ENCODE results near the gene PCDHGB1.
"Not testable (repeated sequence)": the region's sequence is repeated elsewhere in the genome, so short reads cannot be mapped to it uniquely, and the experiment has no call there.

PCDHGB1 gene

DNA sequence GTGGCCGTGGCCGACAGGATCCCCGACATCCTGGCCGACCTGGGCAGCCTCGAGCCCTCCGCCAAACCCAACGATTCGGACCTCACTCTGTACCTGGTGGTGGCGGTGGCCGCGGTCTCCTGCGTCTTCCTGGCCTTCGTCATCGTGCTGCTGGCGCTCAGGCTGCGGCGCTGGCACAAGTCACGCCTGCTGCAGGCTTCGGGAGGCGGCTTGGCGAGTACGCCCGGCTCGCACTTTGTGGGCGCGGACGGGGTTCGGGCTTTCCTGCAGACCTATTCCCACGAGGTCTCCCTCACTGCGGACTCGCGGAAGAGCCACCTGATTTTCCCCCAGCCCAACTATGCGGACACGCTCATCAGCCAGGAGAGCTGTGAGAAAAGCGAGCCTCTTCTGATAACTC, 3.9 kb upstream of the PCDHGB1 start:
- not testable (repeated sequence) for DNase-seq

GRCh38 chr5:141351591-141351990, 1.7 kb downstream of the PCDHGB1 start:
- DNase-seq, result no peak

DNA sequence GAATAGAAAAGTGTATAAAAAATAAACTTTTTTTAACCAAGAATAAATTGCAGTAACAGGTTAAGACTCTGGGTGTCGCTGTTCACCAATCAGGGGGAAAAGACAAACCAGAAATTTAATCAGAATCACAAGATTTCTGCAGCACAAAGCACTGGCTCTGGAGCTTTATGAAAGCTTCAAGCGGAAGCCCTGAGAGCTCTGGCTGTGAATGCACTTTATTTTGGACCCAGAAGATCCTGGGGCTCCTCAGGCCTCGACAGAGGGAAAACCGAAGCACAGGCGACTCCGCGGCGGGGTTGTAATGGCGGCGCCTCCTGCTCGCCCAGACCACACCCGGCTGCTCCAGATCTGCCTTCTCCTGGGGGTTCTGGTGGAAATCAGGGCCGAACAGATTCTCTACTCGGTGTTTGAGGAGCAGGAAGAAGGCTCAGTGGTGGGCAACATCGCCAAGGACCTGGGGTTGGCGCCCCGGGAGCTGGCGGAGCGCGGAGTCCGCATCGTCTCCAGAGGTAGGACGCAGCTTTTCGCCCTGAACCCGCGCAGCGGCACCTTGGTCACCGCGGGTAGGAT, 5.1 kb downstream of the PCDHGB1 start, which contains the start of gene PCDHGA4:
Gene PCDHGA4 (plus strand): TSS at position 122 of the 570 bp plus-strand sequence. CDS start 87 bp downstream, at position 209.
- peak; percentile 14 for DNase-seq

DNA sequence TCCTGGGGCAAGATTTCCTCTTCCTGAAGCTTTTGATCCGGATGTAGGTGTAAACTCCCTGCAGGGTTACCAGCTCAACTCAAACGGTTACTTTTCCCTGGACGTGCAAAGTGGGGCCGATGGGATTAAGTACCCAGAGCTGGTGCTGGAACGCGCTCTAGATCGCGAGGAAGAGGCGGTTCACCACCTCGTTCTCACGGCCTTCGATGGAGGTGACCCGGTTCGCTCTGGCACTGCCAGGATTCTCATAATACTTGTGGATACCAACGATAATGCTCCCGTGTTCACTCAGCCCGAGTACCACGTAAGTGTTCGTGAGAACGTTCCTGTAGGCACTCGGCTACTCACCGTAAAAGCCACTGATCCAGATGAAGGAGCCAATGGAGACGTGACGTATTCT, 5.7 kb downstream of the PCDHGB1 start:
- no peak for DNase-seq

DNA sequence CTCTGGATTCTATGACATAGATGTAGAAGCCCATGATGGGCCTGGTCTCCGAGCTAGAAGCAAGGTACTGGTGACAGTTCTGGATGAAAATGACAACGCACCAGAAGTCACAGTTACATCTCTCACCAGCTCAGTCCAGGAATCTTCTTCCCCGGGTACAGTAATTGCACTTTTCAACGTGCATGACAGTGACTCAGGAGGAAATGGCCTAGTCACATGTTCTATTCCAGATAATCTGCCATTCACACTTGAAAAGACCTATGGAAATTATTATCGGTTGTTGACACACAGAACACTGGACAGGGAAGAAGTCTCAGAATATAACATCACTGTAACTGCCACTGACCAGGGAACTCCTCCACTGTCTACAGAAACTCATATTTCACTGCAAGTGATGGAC, 6.2 kb downstream of the PCDHGB1 start:
- DNase-seq, result no peak

- no peak for DNase-seq
Measured at GRCh38 chr5:141356950-141357349, 7.1 kb downstream of the PCDHGB1 start.

GRCh38 chr5:141359790-141360426, 10.0 kb downstream of the PCDHGB1 start, which contains the start of gene PCDHGB2:
Gene PCDHGB2, plus strand, starts transcription at chr5:141359994. Its CDS starts 142 bp downstream, at chr5:141360136.
- DNase-seq, result peak; percentile 35

DNA sequence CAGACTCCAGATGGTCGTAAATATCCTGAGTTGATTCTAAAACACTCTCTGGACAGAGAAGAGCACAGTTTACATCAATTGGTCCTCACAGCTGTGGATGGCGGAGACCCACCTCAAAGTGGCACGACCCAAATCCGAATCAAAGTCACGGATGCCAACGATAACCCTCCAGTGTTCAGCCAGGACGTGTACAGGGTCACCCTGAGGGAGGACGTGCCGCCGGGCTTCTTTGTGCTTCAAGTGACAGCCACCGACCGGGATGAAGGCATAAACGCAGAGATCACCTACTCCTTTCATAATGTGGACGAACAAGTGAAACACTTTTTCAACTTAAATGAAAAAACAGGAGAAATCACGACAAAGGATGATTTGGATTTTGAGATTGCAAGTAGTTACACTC, 10.8 kb downstream of the PCDHGB1 start:
- DNase-seq, result no peak

DNA sequence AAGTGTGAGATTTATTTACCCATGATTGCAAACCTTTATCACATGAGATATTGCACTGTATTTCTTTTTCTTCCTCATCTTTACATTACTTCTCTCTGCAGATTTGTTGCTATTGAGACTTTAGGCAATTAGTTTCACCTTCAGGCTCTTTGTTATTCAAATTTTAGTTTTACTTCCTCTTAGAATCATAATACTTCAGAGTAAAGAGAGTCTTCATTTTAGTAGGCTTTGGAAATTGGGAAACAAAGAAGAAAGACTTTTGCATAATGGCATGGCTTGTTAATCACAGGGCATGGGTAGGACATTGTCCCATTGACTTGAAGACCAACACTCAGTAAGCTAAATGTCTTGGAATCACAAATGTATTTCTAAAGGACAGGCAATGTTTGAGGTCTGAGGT, 12.8 kb downstream of the PCDHGB1 start:
- DNase-seq, result no peak

DNA sequence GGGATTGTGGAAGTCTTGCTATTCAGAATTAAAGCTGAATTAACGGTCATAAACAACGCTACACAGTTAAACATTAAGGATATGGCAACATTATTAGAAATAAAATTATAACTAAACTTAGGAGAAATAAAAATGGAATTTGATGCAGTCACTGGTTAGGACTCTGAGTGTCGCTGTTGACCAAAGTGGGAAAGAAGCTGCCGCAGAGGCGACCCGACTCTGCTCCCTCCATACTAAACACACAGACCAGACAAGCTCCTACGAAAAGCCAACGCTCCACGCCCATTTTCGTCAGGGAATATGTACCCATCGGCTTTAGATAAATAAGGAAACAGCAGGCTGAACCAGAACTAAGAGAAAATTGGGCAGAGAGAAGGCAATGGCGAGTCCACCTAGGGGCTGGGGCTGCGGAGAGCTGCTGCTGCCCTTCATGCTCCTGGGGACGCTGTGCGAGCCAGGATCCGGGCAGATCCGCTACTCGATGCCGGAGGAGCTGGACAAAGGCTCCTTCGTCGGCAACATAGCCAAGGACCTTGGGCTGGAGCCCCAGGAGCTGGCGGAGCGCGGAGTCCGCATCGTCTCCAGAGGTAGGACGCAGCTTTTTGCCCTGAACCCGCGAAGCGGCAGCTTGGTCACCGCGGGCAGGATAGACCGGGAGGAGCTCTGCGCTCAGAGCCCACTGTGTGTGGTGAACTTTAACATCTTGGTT, 14.2 kb downstream of the PCDHGB1 start, which contains the start of gene PCDHGA5:
Gene PCDHGA5 (plus strand): TSS at position 211 of the 709 bp plus-strand sequence. CDS start 169 bp downstream, at position 380.
- DNase-seq, result peak; percentile 23

GRCh38 chr5:141366016-141366896, 16.4 kb downstream of the PCDHGB1 start:
- DNase-seq, result no peak

- DNase-seq, result peak; percentile 63
Measured at GRCh38 chr5:141369994-141370848, 20.3 kb downstream of the PCDHGB1 start, which contains the start of gene PCDHGB3. Gene PCDHGB3, plus strand, starts transcription at chr5:141370242. Its CDS starts 153 bp downstream, at chr5:141370395.

GRCh38 chr5:141371572-141372475, 21.9 kb downstream of the PCDHGB1 start:
- no peak for DNase-seq

DNA sequence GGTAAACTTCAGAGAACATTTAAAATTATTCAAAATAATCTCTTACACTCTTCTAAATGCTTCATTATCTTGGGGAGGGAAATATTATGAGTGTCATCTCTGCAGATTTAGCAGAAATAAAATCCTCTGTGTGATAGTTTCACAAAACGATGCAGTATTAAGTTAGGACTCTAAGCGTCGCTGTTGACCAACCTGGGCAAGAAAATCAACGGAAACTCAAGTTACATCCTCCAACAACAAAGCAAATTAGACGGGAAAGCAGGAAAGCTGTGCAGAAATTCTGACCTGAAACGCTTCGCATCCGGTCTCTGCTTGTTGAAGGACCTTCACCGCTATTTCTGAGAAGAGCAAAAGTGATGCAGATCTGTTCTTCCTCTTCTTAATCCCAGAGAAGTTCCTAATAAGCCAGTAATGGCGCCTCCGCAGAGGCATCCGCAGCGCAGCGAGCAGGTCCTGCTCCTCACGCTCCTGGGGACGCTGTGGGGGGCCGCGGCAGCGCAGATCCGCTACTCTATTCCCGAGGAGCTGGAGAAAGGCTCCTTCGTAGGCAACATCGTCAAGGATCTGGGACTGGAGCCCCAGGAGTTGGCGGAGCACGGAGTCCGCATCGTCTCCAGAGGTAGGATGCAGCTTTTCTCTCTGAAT, 23.9 kb downstream of the PCDHGB1 start, which contains the start of gene PCDHGA6:
Gene PCDHGA6 (plus strand): TSS at position 219 of the 645 bp plus-strand sequence. CDS start 193 bp downstream, at position 412.
- DNase-seq, result peak; percentile 27

- DNase-seq, result no peak
Measured at GRCh38 chr5:141374627-141375026, 24.7 kb downstream of the PCDHGB1 start.

DNA sequence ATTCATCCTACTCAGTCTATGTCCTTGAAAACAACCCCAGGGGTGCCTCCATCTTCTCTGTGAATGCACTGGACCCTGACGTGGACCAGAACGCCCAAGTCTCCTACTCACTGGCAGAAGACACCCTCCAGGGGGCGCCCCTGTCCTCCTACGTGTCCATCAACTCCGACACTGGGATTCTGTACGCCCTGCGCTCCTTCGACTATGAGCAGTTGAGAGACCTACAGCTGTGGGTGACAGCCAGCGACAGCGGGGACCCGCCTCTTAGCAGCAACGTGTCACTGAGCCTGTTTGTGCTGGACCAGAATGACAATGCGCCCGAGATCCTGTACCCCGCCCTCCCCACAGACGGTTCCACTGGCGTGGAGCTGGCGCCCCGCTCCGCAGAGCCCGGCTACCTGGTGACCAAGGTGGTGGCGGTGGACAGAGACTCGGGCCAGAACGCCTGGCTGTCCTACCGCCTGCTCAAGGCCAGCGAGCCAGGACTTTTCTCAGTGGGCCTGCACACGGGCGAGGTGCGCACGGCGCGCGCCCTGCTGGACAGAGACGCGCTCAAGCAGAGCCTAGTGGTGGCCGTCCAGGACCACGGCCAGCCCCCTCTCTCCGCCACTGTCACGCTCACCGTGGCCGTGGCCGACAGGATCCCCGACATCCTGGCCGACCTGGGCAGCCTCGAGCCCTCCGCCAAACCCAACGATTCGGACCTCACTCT, 25.7 kb downstream of the PCDHGB1 start:
- not testable (repeated sequence) for DNase-seq

DNA sequence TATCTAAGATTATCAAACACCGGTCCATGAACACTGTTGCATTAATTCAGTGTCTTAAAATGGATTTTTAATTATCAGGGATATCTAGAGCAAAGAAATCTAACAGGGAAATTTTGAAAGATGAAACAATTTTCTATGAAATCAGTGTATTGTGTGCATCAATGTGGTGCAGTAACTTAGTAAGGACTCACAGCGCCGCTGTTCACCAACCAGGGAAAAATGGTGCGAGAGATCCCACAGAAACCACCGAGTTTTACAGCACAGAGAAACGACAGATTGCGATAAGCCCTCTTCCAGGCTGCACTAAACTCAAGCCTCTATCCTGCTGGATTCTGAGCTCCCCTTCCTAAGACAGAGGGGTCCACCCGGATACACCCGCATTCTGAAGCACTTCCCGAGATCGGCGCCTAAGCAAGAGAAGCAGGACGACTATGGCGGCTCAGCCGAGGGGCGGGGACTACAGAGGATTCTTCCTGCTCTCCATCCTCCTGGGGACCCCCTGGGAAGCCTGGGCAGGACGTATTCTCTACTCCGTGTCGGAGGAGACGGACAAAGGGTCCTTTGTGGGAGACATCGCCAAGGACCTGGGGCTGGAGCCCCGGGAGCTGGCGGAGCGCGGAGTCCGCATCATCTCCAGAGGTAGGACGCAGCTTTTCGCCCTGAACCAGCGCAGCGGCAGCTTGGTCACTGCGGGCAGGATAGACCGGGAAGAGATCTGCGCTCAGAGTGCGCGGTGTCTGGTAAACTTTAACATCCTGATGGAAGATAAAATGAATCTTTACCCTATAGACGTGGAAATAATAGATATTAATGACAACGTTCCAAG, 32.8 kb downstream of the PCDHGB1 start, which contains the start of gene PCDHGA7:
Gene PCDHGA7 (plus strand): TSS at position 274 of the 826 bp plus-strand sequence. CDS start 158 bp downstream, at position 432.
- peak; percentile 42 for DNase-seq

GRCh38 chr5:141383345-141383744, 33.4 kb downstream of the PCDHGB1 start:
- DNase-seq, result no peak

All from fibroblast of skin of abdomen (primary cell).